Endothelial cell of umbilical vein (primary cell): ENCODE measurements around the gene CPNE9. TPM values are rescaled to one million over a fixed set of nuclear protein-coding genes. Genes with fewer than 3 reads are reported as not detected.
A peak's percentile ranks its signal among the peaks of the same experiment; 100 is the strongest.

ENCODE experiments used
- BruUV-seq: library from RNA; stranded (reverse); fragments of 400-500 nt; replicated peaks from 2 replicates; lab custom pipeline; 2021; lab: Mats Ljungman, UMichigan
- CTCF ChIA-PET: fragments of 300-600, 350-600 bp; sonication (Branson Sonifier 250); formaldehyde crosslinking; loops from one replicate; lab custom pipeline; 2021; ENCODE audit warnings: antibody characterized with exemption, inconsistent platforms; lab: Charles Lee
- POLR2A ChIA-PET: fragments of 300-600, 350-600 bp; sonication (Branson Sonifier 250); formaldehyde crosslinking; loops from one replicate; lab custom pipeline; 2021; ENCODE audit warnings: antibody characterized with exemption, inconsistent platforms; lab: Charles Lee
- DNase-seq: peaks from one replicate; pipeline ENCODE4 v3.0.0-alpha.2; 2011; ENCODE audit warnings: low read depth, low spot score
- FAIRE-seq: peaks from 2 replicates; lab custom pipeline; 2011; peaks lifted over from hg19 to GRCh38; lab: Jason Lieb, UNC
- H2AFZ ChIP-seq: 2 replicates; pipeline ENCODE4 v1.6.0; 2012; ENCODE audit warnings: low read depth, low read length, control low read depth, inconsistent platforms
- H3K27ac ChIP-seq: 2 replicates; pipeline ENCODE4 v1.5.1; 2011; ENCODE audit warnings: low read depth, mild to moderate bottlenecking, control low read depth, low read length, moderate library complexity; ENCODE audit not compliant: insufficient read depth
- H3K27me3 ChIP-seq, 2 experiments: 2 replicates each; pipeline versions ENCODE4 v1.6.0 to v1.6.1; 2011; ENCODE audit warnings: low read length in 2 of 2, mixed read lengths in 1 of 2; ENCODE audit not compliant: control insufficient read depth in 2 of 2, insufficient read depth in 2 of 2
- H3K36me3 ChIP-seq, 2 experiments: 2 replicates in 1 of 2; 3 replicates in 1 of 2; pipeline ENCODE4 v1.5.1; 2011; ENCODE audit warnings: low read length in 2 of 2, mild to moderate bottlenecking in 1 of 2, moderate library complexity in 1 of 2; ENCODE audit not compliant: control insufficient read depth in 2 of 2, insufficient read depth in 2 of 2; ENCODE audit errors: extremely low read depth in 1 of 2
- H3K4me1 ChIP-seq: 3 replicates; pipeline ENCODE4 v1.5.1; 2011; ENCODE audit warnings: mild to moderate bottlenecking, low read length; ENCODE audit not compliant: control insufficient read depth, insufficient read depth; ENCODE audit errors: extremely low read depth
- H3K4me2 ChIP-seq: 2 replicates; pipeline ENCODE4 v1.6.1; 2011; ENCODE audit warnings: low read length, control low read depth, mixed read lengths; ENCODE audit not compliant: insufficient read depth
- H3K4me3 ChIP-seq, 3 experiments: fragments of 200-600 bp in 1 of 3; sonication (generic), shearing (Covaris generic) in 1 of 3; replicated peaks in 1 of 3; 2 replicates each; pipeline ENCODE4 v1.5.1; 2011 to 2016; ENCODE audit warnings: control low read depth in 3 of 3, low read length in 3 of 3, mild to moderate bottlenecking in 2 of 3, inconsistent platforms in 1 of 3, low read depth in 1 of 3, moderate library complexity in 1 of 3; ENCODE audit not compliant: insufficient read depth in 1 of 3
- H3K79me2 ChIP-seq: 2 replicates; pipeline ENCODE4 v1.6.0; 2012; ENCODE audit warnings: low read length, inconsistent platforms; ENCODE audit not compliant: control insufficient read depth, insufficient read depth
- H3K9ac ChIP-seq: replicated peaks from 2 replicates; pipeline ENCODE3; 2011; ENCODE audit warnings: low read length, control low read depth; ENCODE audit not compliant: insufficient read depth; ENCODE audit errors: extremely low read depth
- H3K9me1 ChIP-seq: replicated peaks from 3 replicates; pipeline ENCODE4 v1.6.0; 2011; ENCODE audit warnings: mild to moderate bottlenecking, low read length; ENCODE audit not compliant: control insufficient read depth, insufficient read depth; ENCODE audit errors: extremely low read depth
- H3K9me3 ChIP-seq: replicated peaks from 2 replicates; pipeline ENCODE4 v1.5.1; 2012; ENCODE audit warnings: low read length, inconsistent platforms; ENCODE audit not compliant: control insufficient read depth, insufficient read depth
- H4K20me1 ChIP-seq: replicated peaks from 2 replicates; pipeline ENCODE3; 2011; ENCODE audit warnings: mild to moderate bottlenecking, low read length; ENCODE audit not compliant: control insufficient read depth, insufficient read depth; ENCODE audit errors: extremely low read depth
- EZH2 ChIP-seq: IDR thresholded peaks from 2 replicates; pipeline ENCODE4 v1.6.1; 2012; ENCODE audit warnings: borderline replicate concordance, low read depth, mild to moderate bottlenecking, moderate library complexity, low read length, inconsistent platforms; ENCODE audit not compliant: severe bottlenecking
- FOS ChIP-seq: IDR thresholded peaks from 2 replicates; pipeline ENCODE4 v1.6.1; 2011; ENCODE audit warnings: mild to moderate bottlenecking, low read length, moderate library complexity, borderline replicate concordance; ENCODE audit not compliant: insufficient read depth
- GATA2 ChIP-seq: IDR thresholded peaks from 2 replicates; pipeline ENCODE4 v1.7.0; 2011; ENCODE audit warnings: low read depth, mild to moderate bottlenecking, moderate library complexity, mixed read lengths, low read length; ENCODE audit not compliant: insufficient read length, insufficient read depth
- JUN ChIP-seq: IDR thresholded peaks from 2 replicates; pipeline ENCODE4 v1.6.1; 2011; ENCODE audit warnings: borderline replicate concordance, low read depth; ENCODE audit not compliant: insufficient read length, insufficient read depth
- MAX ChIP-seq: IDR thresholded peaks from 2 replicates; pipeline ENCODE4 v1.6.1; 2011; ENCODE audit not compliant: insufficient read depth, insufficient read length
- MYC ChIP-seq: IDR thresholded peaks from one replicate; pipeline ENCODE4 v1.6.1; 2011; ENCODE audit warnings: mild to moderate bottlenecking, low read depth, low read length
- POLR2A ChIP-seq: IDR thresholded peaks from 2 replicates; pipeline ENCODE4 v1.6.1; 2012; ENCODE audit warnings: low read depth, mild to moderate bottlenecking, control low read depth, low read length
- POLR2AphosphoS5 ChIP-seq: IDR thresholded peaks from 2 replicates; pipeline ENCODE4 v1.6.1; 2012; ENCODE audit warnings: low read depth, mild to moderate bottlenecking, control low read depth, low read length, moderate library complexity; ENCODE audit not compliant: insufficient read depth
- dilution Hi-C: fragments of 300-500 bp; cut with MboI; formaldehyde crosslinking; loops from one replicate; pipeline ENCODE4 v1.15.0; 2019; ENCODE audit warnings: low sequenced_read_pairs; ENCODE audit not compliant: extremely low pct_ligation_motif_present
- intact Hi-C: fragments of 100-400 bp; cut with micrococcal nuclease; formaldehyde crosslinking; loops from one replicate; pipeline ENCODE4 v1.10.0; 2022
- polyA plus RNA-seq, 4 experiments: library from polyadenylated mRNA; depleted of rRNA in 3 of 4; stranded (reverse) in 3 of 4; unstranded in 1 of 4; fragments of >200 nt; gene quantifications; 2 replicates each; pipeline versions ENCODE4 v1.2.1 to v1.2.3, GENCODE V29; 2011 to 2012; ENCODE audit warnings: missing spikeins in 1 of 4
- total RNA-seq: library from RNA; stranded (reverse); gene quantifications from 2 replicates; pipeline ENCODE4 v1.2.3, GENCODE V29; 2021
- TF ChIP-seq, protein P1 (sequence below), 2 donors: IDR thresholded peaks; 1 replicate in 1 of 2; 2 replicates in 1 of 2; pipeline ENCODE4 v1.5.1; 2011; ENCODE audit warnings: low read length in 2 of 2, mild to moderate bottlenecking in 2 of 2, moderate library complexity in 2 of 2, control low read depth in 1 of 2, inconsistent platforms in 1 of 2, low read depth in 1 of 2; ENCODE audit not compliant: insufficient read depth in 1 of 2; ENCODE audit errors: extremely low read depth in 1 of 2

Gene CPNE9
- total and polyA plus RNA-seq, 2 donors (not counting 3 experiments of a cell fraction or from before 2014, with no cell fraction given), result not detected

GRCh38 chr3:9669720-9670432 is 33.8 kb upstream of the CPNE9 start:
- Histone ChIP-seq H4K20me1 (no peaks in the 10 kb centered on the region), H3K9me3 (no peaks in the 10 kb centered on the region), H3K36me3 (peaks cover 23 to 30% of the 10 kb centered on the region in 2 experiments), H3K4me3 (no peak overlapping the region), H3K9me1 (no peaks in the 10 kb centered on the region), H3K27ac (no peak overlapping the region), H3K4me2 (no peak overlapping the region), H3K27me3 (no peaks in the 10 kb centered on the region), H3K4me1 (peaks cover 7% of the 10 kb centered on the region), H3K79me2 (no peaks in the 10 kb centered on the region), H3K9ac (no peak overlapping the region), H2AFZ (no peak overlapping the region)
- no TSS peak for BruUV-seq
- dilution Hi-C loops, result no loop called here
- peak; percentile 84 for DNase-seq
- ChIA-PET CTCF (interaction anchor here (0.6 to 1.5 kb wide), 5 partner anchors 13 to 317 kb away, joined by 3 to 4 read pairs (median 3); no protein-coding TSS in a partner anchor), POLR2A (no interaction called here)
- FAIRE-seq, result peak; percentile 58
- TF ChIP-seq MAX (no peak), POLR2A (no peak), EZH2 (no peak), JUN (no peak), MYC (no peak), FOS (no peak), GATA2 (no peak), POLR2AphosphoS5 (no peak)
- TF ChIP-seq, protein P1, sequence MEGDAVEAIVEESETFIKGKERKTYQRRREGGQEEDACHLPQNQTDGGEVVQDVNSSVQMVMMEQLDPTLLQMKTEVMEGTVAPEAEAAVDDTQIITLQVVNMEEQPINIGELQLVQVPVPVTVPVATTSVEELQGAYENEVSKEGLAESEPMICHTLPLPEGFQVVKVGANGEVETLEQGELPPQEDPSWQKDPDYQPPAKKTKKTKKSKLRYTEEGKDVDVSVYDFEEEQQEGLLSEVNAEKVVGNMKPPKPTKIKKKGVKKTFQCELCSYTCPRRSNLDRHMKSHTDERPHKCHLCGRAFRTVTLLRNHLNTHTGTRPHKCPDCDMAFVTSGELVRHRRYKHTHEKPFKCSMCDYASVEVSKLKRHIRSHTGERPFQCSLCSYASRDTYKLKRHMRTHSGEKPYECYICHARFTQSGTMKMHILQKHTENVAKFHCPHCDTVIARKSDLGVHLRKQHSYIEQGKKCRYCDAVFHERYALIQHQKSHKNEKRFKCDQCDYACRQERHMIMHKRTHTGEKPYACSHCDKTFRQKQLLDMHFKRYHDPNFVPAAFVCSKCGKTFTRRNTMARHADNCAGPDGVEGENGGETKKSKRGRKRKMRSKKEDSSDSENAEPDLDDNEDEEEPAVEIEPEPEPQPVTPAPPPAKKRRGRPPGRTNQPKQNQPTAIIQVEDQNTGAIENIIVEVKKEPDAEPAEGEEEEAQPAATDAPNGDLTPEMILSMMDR (IDR thresholded peaks at IDR 0.05; ENCODE audit: extremely low read depth in 1 of 2, insufficient read depth in 1 of 2, low read depth in 1 of 2, low read length in 2 of 2), result no peak
- intact Hi-C loops, result no loop called here
